ENCODE measurements around the gene MBNL1. TPM values are rescaled to one million over a fixed set of nuclear protein-coding genes. Genes with fewer than 3 reads are reported as not detected.

MBNL1 gene
- total RNA-seq, 1 donor from 2014 or later: 69.4 TPM

GRCh38 chr3:152243721-152244516 lies 24.8 kb upstream of the MBNL1 start:
- Mint-ChIP-seq H3K36me3 (no peaks in the 10 kb centered on the region), H3K27me3 (no peaks in the 10 kb centered on the region), H3K9me3 (no peaks in the 10 kb centered on the region), H3K27ac (no peak overlapping the region), H3K4me3 (no peak overlapping the region), H3K4me1 (ENCODE audit: unreplicated experiment) (no peaks in the 10 kb centered on the region)
- TF ChIP-seq, protein P1, sequence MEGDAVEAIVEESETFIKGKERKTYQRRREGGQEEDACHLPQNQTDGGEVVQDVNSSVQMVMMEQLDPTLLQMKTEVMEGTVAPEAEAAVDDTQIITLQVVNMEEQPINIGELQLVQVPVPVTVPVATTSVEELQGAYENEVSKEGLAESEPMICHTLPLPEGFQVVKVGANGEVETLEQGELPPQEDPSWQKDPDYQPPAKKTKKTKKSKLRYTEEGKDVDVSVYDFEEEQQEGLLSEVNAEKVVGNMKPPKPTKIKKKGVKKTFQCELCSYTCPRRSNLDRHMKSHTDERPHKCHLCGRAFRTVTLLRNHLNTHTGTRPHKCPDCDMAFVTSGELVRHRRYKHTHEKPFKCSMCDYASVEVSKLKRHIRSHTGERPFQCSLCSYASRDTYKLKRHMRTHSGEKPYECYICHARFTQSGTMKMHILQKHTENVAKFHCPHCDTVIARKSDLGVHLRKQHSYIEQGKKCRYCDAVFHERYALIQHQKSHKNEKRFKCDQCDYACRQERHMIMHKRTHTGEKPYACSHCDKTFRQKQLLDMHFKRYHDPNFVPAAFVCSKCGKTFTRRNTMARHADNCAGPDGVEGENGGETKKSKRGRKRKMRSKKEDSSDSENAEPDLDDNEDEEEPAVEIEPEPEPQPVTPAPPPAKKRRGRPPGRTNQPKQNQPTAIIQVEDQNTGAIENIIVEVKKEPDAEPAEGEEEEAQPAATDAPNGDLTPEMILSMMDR (conservative IDR thresholded peaks at IDR 0.05): no peak
- no peak for DNase-seq (ENCODE audit: extremely low spot score, unreplicated experiment)

DNA sequence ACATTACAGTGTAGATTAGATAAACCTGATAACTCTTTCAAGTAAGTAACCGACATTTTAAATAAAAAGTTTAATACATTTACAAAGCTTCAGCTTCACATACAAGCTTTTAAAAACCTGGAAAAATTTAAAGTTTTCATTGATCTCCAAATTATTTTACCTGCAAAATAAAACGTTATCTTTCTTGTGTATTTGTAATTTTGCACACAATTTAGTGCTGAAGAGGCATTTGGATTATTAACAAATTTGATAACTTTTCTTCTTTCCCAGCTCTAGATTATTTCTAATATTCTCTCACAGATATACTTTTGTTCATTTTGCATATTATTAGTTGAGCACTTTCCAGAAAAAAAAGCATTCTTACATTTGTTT lies 24.2 kb upstream of the MBNL1 start:
- no peak for DNase-seq (ENCODE audit: extremely low spot score, unreplicated experiment)
- Mint-ChIP-seq H3K36me3 (no peaks in the 10 kb centered on the region), H3K4me1 (ENCODE audit: unreplicated experiment) (no peaks in the 10 kb centered on the region), H3K27ac (no peak overlapping the region), H3K9me3 (no peaks in the 10 kb centered on the region), H3K27me3 (no peaks in the 10 kb centered on the region), H3K4me3 (no peak overlapping the region)
- TF ChIP-seq, protein P1 (conservative IDR thresholded peaks at IDR 0.05): no peak

DNA sequence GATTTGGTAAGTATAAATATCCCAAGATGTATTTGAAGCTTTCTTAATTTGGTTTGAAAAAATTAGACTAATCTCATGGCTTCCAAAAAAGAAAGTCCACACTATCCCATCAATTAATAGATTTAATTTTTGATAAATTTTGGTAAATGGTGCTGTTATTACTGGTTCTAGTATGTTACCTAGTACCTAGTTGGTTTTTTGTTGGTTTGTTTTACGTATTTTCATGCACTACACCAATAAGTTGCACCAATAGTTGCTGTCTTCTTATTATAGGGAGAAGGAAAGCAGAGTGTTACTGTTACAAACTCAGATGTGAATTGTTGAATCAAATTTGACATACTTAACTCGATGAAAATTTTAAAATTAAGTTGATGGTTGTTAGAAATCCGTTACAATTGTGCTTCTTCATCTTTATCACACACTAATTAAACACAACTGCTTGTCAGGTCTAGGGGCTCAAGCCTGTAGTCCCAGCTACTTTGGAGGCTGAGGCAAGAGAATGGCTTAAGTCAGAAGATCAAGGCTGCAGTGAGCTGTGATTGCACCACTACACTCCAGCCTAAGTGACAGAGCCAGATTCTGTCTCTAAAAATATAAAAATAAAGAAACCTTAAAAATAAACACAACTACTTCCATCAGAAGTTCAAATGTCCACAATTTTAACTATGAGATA lies 23.1 kb upstream of the MBNL1 start:
- Mint-ChIP-seq H3K36me3 (no peaks in the 10 kb centered on the region), H3K4me3 (no peak overlapping the region), H3K27me3 (no peaks in the 10 kb centered on the region), H3K27ac (no peak overlapping the region), H3K4me1 (ENCODE audit: unreplicated experiment) (no peaks in the 10 kb centered on the region), H3K9me3 (no peaks in the 10 kb centered on the region)
- no peak for DNase-seq (ENCODE audit: extremely low spot score, unreplicated experiment)
- TF ChIP-seq, protein P1 (conservative IDR thresholded peaks at IDR 0.05): no peak

GRCh38 chr3:152251916-152252315 lies 16.8 kb upstream of the MBNL1 start:
- H3K4me3 Mint-ChIP-seq: no peak overlapping the region
- H3K27ac Mint-ChIP-seq: no peak overlapping the region
- no peaks in the 10 kb centered on the region for H3K36me3 Mint-ChIP-seq
- TF ChIP-seq, protein P1 (conservative IDR thresholded peaks at IDR 0.05): no peak
- DNase-seq (ENCODE audit: extremely low spot score, unreplicated experiment): no peak
- no peaks in the 10 kb centered on the region for H3K4me1 Mint-ChIP-seq (ENCODE audit: unreplicated experiment)
- H3K27me3 Mint-ChIP-seq: no peaks in the 10 kb centered on the region
- H3K9me3 Mint-ChIP-seq: no peaks in the 10 kb centered on the region

DNA sequence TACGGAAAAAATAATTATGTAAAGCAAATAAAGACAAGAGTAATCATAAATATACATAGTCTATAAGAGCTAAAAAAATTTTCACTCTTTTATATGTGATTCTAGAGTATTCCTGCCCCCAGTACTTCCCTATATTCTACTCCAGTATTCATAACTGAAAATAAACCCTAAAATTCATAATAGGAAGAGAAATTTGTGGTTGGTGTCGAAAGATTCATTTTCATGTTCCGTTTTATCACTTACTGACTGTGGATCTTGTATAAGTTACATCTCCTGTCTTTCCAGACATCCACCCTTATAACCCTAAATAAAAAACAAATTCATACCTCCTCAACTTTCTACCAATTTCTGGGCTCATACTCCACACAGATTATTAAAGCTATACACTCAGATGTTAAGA lies 16.0 kb upstream of the MBNL1 start:
- H3K4me3 Mint-ChIP-seq: no peak overlapping the region
- H3K27me3 Mint-ChIP-seq: no peaks in the 10 kb centered on the region
- no peak overlapping the region for H3K27ac Mint-ChIP-seq
- no peaks in the 10 kb centered on the region for H3K9me3 Mint-ChIP-seq
- H3K36me3 Mint-ChIP-seq: no peaks in the 10 kb centered on the region
- peaks cover 4% of the 10 kb centered on the region for H3K4me1 Mint-ChIP-seq (ENCODE audit: unreplicated experiment)
- no peak for DNase-seq (ENCODE audit: extremely low spot score, unreplicated experiment)
- TF ChIP-seq, protein P1 (conservative IDR thresholded peaks at IDR 0.05): no peak

Data from type B pancreatic cell (in vitro differentiated cells).